IMR-90 (cell line): ENCODE data around the gene SERPINA4. TPM values are rescaled to one million over a fixed set of nuclear protein-coding genes. Genes with fewer than 3 reads are reported as not detected.

Experiments
- ATAC-seq: fragments of 200-7000 bp; cut with Tn5 transposase; 2 replicates; pipeline ENCODE4 v1.9.1; 2020; ENCODE audit warnings: low read depth, mild to moderate bottlenecking, moderate library complexity
- BruUV-seq: library from RNA; stranded (reverse); fragments of 400-500 nt; replicated peaks from 2 replicates; lab custom pipeline; 2021; lab: Mats Ljungman, UMichigan
- CTCF ChIA-PET: fragments of 300-600 bp; formaldehyde crosslinking; extraction: SDS; loops from one replicate; lab custom pipeline; 2021; ENCODE audit warnings: antibody characterized with exemption; lab: Yijun Ruan, JAX
- POLR2A ChIA-PET: fragments of 300-600 bp; sonication (Branson Sonifier 250); formaldehyde crosslinking; loops from one replicate; lab custom pipeline; 2022; ENCODE audit warnings: antibody characterized with exemption; ENCODE audit not compliant: unreplicated experiment; lab: Charles Lee
- DNase-seq: peaks from one replicate; pipeline ENCODE4 v3.0.0; 2013
- H2AFZ ChIP-seq: replicated peaks from 2 replicates; pipeline ENCODE3; 2013; ENCODE audit warnings: low read length, mild to moderate bottlenecking; ENCODE audit not compliant: poor library complexity
- H2AK5ac ChIP-seq: 2 replicates; pipeline ENCODE4 v1.6.1; 2013; ENCODE audit warnings: low read depth, low read length, inconsistent platforms
- H2AK9ac ChIP-seq: replicated peaks from 2 replicates; pipeline ENCODE3; 2013; ENCODE audit warnings: mild to moderate bottlenecking, low read depth, low read length, moderate library complexity; ENCODE audit not compliant: poor library complexity
- H2BK120ac ChIP-seq: 2 replicates; pipeline ENCODE4 v1.6.1; 2013; ENCODE audit warnings: low read depth, low read length, inconsistent platforms
- H2BK15ac ChIP-seq: 3 replicates; pipeline ENCODE4 v1.6.1; 2013; ENCODE audit warnings: low read depth, low read length, inconsistent platforms
- H2BK20ac ChIP-seq: 2 replicates; pipeline ENCODE4 v1.6.1; 2013; ENCODE audit warnings: low read depth, mild to moderate bottlenecking, inconsistent platforms, low read length, moderate library complexity
- H2BK5ac ChIP-seq: 2 replicates; pipeline ENCODE4 v1.6.1; 2013; ENCODE audit warnings: mild to moderate bottlenecking, low read depth, low read length, inconsistent platforms; ENCODE audit not compliant: poor library complexity, severe bottlenecking
- H3K14ac ChIP-seq: replicated peaks from 2 replicates; pipeline ENCODE4 v1.6.1; 2013; ENCODE audit warnings: low read depth, low read length, inconsistent platforms
- H3K18ac ChIP-seq: 2 replicates; pipeline ENCODE4 v1.6.1; 2013; ENCODE audit warnings: low read depth, low read length, control low read depth
- H3K23ac ChIP-seq: 2 replicates; pipeline ENCODE4 v1.6.1; 2013; ENCODE audit warnings: low read depth, low read length, inconsistent platforms
- H3K27ac ChIP-seq: 2 replicates; pipeline ENCODE4 v1.5.1; 2013; ENCODE audit warnings: mild to moderate bottlenecking, control low read depth, low read length; ENCODE audit not compliant: insufficient read depth
- H3K27me3 ChIP-seq: 2 replicates; pipeline ENCODE4 v1.6.1; 2013; ENCODE audit warnings: low read length; ENCODE audit not compliant: control insufficient read depth, insufficient read depth
- H3K36me3 ChIP-seq: 2 replicates; pipeline ENCODE4 v1.6.1; 2013; ENCODE audit warnings: low read length, mixed read lengths; ENCODE audit not compliant: control insufficient read depth, insufficient read depth
- H3K4ac ChIP-seq: 2 replicates; pipeline ENCODE4 v1.6.1; 2013; ENCODE audit warnings: low read depth, low read length, inconsistent platforms
- H3K4me1 ChIP-seq: 2 replicates; pipeline ENCODE4 v1.6.1; 2013; ENCODE audit warnings: low read length, mixed read lengths; ENCODE audit not compliant: control insufficient read depth, insufficient read depth
- H3K4me2 ChIP-seq: 2 replicates; pipeline ENCODE4 v1.6.1; 2013; ENCODE audit warnings: low read depth, mild to moderate bottlenecking, control low read depth, low read length, moderate library complexity
- H3K4me3 ChIP-seq: 2 replicates; pipeline ENCODE4 v1.5.1; 2013; ENCODE audit warnings: low read depth, mild to moderate bottlenecking, control low read depth, low read length, moderate library complexity; ENCODE audit not compliant: insufficient read depth
- H3K56ac ChIP-seq: 2 replicates; pipeline ENCODE4 v1.6.1; 2013; ENCODE audit warnings: low read length, inconsistent platforms; ENCODE audit not compliant: insufficient read depth; ENCODE audit errors: extremely low read depth
- H3K79me1 ChIP-seq, 2 experiments: 2 replicates each; pipeline ENCODE4 v1.6.1; 2013; ENCODE audit warnings: low read length in 2 of 2, inconsistent platforms in 1 of 2, low read depth in 1 of 2
- H3K9ac ChIP-seq: 2 replicates; pipeline ENCODE4 v1.6.1; 2013; ENCODE audit warnings: low read depth, low read length, control low read depth
- H3K9me1 ChIP-seq: 2 replicates; pipeline ENCODE4 v1.6.1; 2013; ENCODE audit warnings: low read length, inconsistent platforms; ENCODE audit not compliant: insufficient read depth
- H3K9me3 ChIP-seq: 2 replicates; pipeline ENCODE4 v1.6.1; 2013; ENCODE audit warnings: low read length; ENCODE audit not compliant: control insufficient read depth, insufficient read depth
- H4K20me1 ChIP-seq: 2 replicates; pipeline ENCODE4 v1.6.1; 2013; ENCODE audit warnings: low read length, inconsistent platforms; ENCODE audit not compliant: insufficient read depth
- H4K5ac ChIP-seq: 2 replicates; pipeline ENCODE4 v1.6.1; 2013; ENCODE audit warnings: mild to moderate bottlenecking, low read depth, low read length, control low read depth
- H4K8ac ChIP-seq, 2 experiments: 2 replicates each; pipeline ENCODE4 v1.6.1; 2013; ENCODE audit warnings: low read depth in 2 of 2, low read length in 2 of 2, control low read depth in 1 of 2, inconsistent platforms in 1 of 2
- H4K91ac ChIP-seq: 2 replicates; pipeline ENCODE4 v1.6.1; 2013; ENCODE audit warnings: low read depth, low read length, inconsistent platforms; ENCODE audit not compliant: insufficient read depth
- BHLHE40 ChIP-seq: fragments of 150-350 bp; IDR thresholded peaks from 2 replicates; pipeline ENCODE4 v1.6.1; 2016; ENCODE audit warnings: mild to moderate bottlenecking, low read depth, low read length
- CHD1 ChIP-seq: IDR thresholded peaks from 2 replicates; pipeline ENCODE4 v1.6.1; 2012; ENCODE audit warnings: low read depth, low read length, improper control_type of control experiment
- FOS ChIP-seq: fragments of 150-350 bp; IDR thresholded peaks from 2 replicates; pipeline ENCODE4 v1.6.1; 2016; ENCODE audit warnings: low read depth, low read length
- MAFK ChIP-seq: IDR thresholded peaks from 2 replicates; pipeline ENCODE4 v1.6.1; 2012; ENCODE audit warnings: low read depth, low read length, improper control_type of control experiment
- MAZ ChIP-seq: IDR thresholded peaks from 2 replicates; pipeline ENCODE4 v1.6.1; 2012; ENCODE audit warnings: low read depth, mild to moderate bottlenecking, low read length, improper control_type of control experiment, moderate library complexity, borderline replicate concordance
- NFE2L2 ChIP-seq: fragments of 150-350 bp; IDR thresholded peaks from 2 replicates; pipeline ENCODE4 v1.6.1; 2016; ENCODE audit warnings: low read depth, mild to moderate bottlenecking, low read length
- RAD21 ChIP-seq: IDR thresholded peaks from 2 replicates; pipeline ENCODE4 v1.6.1; 2012; ENCODE audit warnings: low read length, improper control_type of control experiment
- RCOR1 ChIP-seq: IDR thresholded peaks from 2 replicates; pipeline ENCODE4 v1.6.1; 2012; ENCODE audit warnings: mild to moderate bottlenecking, low read length, improper control_type of control experiment; ENCODE audit not compliant: insufficient replicate concordance
- SMC3 ChIP-seq: fragments of 150-350 bp; IDR thresholded peaks from 2 replicates; pipeline ENCODE4 v1.6.1; 2016; ENCODE audit warnings: low read depth, mild to moderate bottlenecking, antibody characterized with exemption, low read length, moderate library complexity
- WGBS, 2 experiments: methylation state at CpG; one replicate each; pipeline versions ENCODE4 v1.1.5 to v1.1.7; 2013; ENCODE audit warnings: missing lambda C conversion rate in 2 of 2; ENCODE audit not compliant: insufficient read length in 1 of 2; ENCODE audit errors: extremely low coverage in 2 of 2; 5-methylcytosine and 5-hydroxymethylcytosine counted together
- dilution Hi-C: fragments of 300-500 bp; cut with HindIII; formaldehyde crosslinking; loops from one replicate; pipeline ENCODE4 v1.14.3; 2018; ENCODE audit warnings: low sequenced_read_pairs; ENCODE audit not compliant: unreplicated experiment
- in situ Hi-C: fragments of 300-500 bp; cut with MboI; formaldehyde crosslinking; loops from 3 replicates; pipeline ENCODE4 v1.14.3; 2019; ENCODE audit warnings: low sequenced_read_pairs, inconsistent platforms, mixed read lengths
- intact Hi-C: fragments of 100-400 bp; cut with micrococcal nuclease; formaldehyde crosslinking; loops from 2 replicates; pipeline ENCODE4 v1.10.0; 2022
- polyA plus RNA-seq, 3 experiments: library from polyadenylated mRNA; depleted of rRNA; stranded (reverse); fragments of >200 nt; gene quantifications; 2 replicates each; pipeline ENCODE4 v1.2.3, GENCODE V29; 2012; ENCODE audit warnings: low replicate concordance in 1 of 3
- total RNA-seq: library from RNA; depleted of rRNA; stranded (reverse); fragments of >200 nt; gene quantifications from 2 replicates; pipeline ENCODE4 v1.2.3, GENCODE V29; 2012
- TF ChIP-seq, protein P1 (sequence below): conservative IDR thresholded peaks from 2 replicates; pipeline ENCODE4 v1.5.1; 2012; ENCODE audit warnings: mild to moderate bottlenecking, low read depth, low read length, improper control_type of control experiment

SERPINA4 gene
- total and polyA plus RNA-seq, 2 of the 4 experiments (the other 2 are of a cell fraction), result not detected

- 80% methylated on average over 1 of the region's 5 CpGs; no CpG with 5 or more reads in 1 of the 2 experiments for WGBS, 2 experiments
- POLR2A ChIA-PET, result interaction anchor here (0.6 kb wide), 1 partner anchor 44 kb away, joined by 4 read pairs; no protein-coding TSS in a partner anchor
These were observed 41.5 kb downstream of the SERPINA4 start for GRCh38 chr14:94602722-94603121.

More at GRCh38 chr14:94602722-94603121, 41.5 kb downstream of the SERPINA4 start:
- peaks cover 20% of the 10 kb centered on the region for H3K4me1 ChIP-seq
- H2BK20ac ChIP-seq, result no peak overlapping the region; the same call in 1 of the 2 replicates
- H3K27ac ChIP-seq, result no peak overlapping the region
- H3K9me3 ChIP-seq, result no peaks in the 10 kb centered on the region
- dilution Hi-C loops, result no loop called here
- no TSS peak for BruUV-seq
- H3K9me1 ChIP-seq, result peaks cover 7% of the 10 kb centered on the region; the same call in 1 of the 2 replicates
- H2BK5ac ChIP-seq, result no peak overlapping the region
- CTCF ChIA-PET, result interaction anchor here (1.5 kb wide), 1 partner anchor 8 kb away, joined by 5 read pairs; no protein-coding TSS in a partner anchor
- intact Hi-C loops, result loop anchor here (5.0 kb wide), 2 partner anchors 65 to 930 kb away; no protein-coding TSS in a partner anchor
- no peak overlapping the region for H3K18ac ChIP-seq
- peak overlapping the region; percentile 38; the same call in 1 of the 2 replicates for H4K91ac ChIP-seq
- no peak overlapping the region for H3K14ac ChIP-seq
- H2AK5ac ChIP-seq, result no peak overlapping the region
- peak overlapping the region; percentile 41; the same call in 1 of the 3 replicates for H2BK15ac ChIP-seq
- H4K5ac ChIP-seq, result no peak overlapping the region
- DNase-seq, result no peak
- H3K79me1 ChIP-seq, result no peaks in the 10 kb centered on the region
- H3K27me3 ChIP-seq, result no peaks in the 10 kb centered on the region; the same call in 1 of the 2 replicates
- H2AFZ ChIP-seq, result no peak overlapping the region
- no peaks in the 10 kb centered on the region for H4K20me1 ChIP-seq
- H3K56ac ChIP-seq, result no peak overlapping the region
- H4K8ac ChIP-seq, result no peak overlapping the region
- H3K9ac ChIP-seq, result no peak overlapping the region
- peak overlapping the region; percentile 5; the same call in 1 of the 2 replicates for H3K4ac ChIP-seq
- ATAC-seq, result no peak
- no peak overlapping the region for H3K4me2 ChIP-seq
- H3K23ac ChIP-seq, result no peak overlapping the region
- H3K4me3 ChIP-seq, result no peak overlapping the region
- no peak overlapping the region for H2AK9ac ChIP-seq
- no peak for TF ChIP-seq RCOR1
- no peak for TF ChIP-seq MAFK
- no peak for TF ChIP-seq MAZ
- no peak for TF ChIP-seq BHLHE40
- TF ChIP-seq, protein P1, sequence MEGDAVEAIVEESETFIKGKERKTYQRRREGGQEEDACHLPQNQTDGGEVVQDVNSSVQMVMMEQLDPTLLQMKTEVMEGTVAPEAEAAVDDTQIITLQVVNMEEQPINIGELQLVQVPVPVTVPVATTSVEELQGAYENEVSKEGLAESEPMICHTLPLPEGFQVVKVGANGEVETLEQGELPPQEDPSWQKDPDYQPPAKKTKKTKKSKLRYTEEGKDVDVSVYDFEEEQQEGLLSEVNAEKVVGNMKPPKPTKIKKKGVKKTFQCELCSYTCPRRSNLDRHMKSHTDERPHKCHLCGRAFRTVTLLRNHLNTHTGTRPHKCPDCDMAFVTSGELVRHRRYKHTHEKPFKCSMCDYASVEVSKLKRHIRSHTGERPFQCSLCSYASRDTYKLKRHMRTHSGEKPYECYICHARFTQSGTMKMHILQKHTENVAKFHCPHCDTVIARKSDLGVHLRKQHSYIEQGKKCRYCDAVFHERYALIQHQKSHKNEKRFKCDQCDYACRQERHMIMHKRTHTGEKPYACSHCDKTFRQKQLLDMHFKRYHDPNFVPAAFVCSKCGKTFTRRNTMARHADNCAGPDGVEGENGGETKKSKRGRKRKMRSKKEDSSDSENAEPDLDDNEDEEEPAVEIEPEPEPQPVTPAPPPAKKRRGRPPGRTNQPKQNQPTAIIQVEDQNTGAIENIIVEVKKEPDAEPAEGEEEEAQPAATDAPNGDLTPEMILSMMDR, result no peak
- TF ChIP-seq CHD1, result no peak
- TF ChIP-seq FOS, result no peak
- no peak for TF ChIP-seq RAD21
- no peak for TF ChIP-seq SMC3
- no peak for TF ChIP-seq NFE2L2
- in situ Hi-C loops, result no loop called here
- H3K36me3 ChIP-seq, result no peaks in the 10 kb centered on the region
- H2BK120ac ChIP-seq, result no peak overlapping the region
